OCI-M2 (cell line): ENCODE data around the gene TBC1D9B.

ENCODE experiments used
- DNase-seq: peaks from one replicate; lab custom pipeline; 2025; ENCODE audit not compliant: unreplicated experiment; lab: John Stamatoyannopoulos, UW

TBC1D9B gene

GRCh38 chr5:179870952-179871351 is 36.7 kb downstream of the TBC1D9B start:
- no peak for DNase-seq

GRCh38 chr5:179870403-179870903 is 37.2 kb downstream of the TBC1D9B start:
- no peak for DNase-seq

- DNase-seq = no peak
Measured at GRCh38 chr5:179869641-179870402, 37.9 kb downstream of the TBC1D9B start.

GRCh38 chr5:179869101-179869500 is 38.6 kb downstream of the TBC1D9B start:
- DNase-seq = no peak

GRCh38 chr5:179868541-179868940 is 39.2 kb downstream of the TBC1D9B start:
- DNase-seq = no peak

GRCh38 chr5:179867476-179867875 is 40.2 kb downstream of the TBC1D9B start:
- DNase-seq = no peak

- no peak for DNase-seq
Measured at GRCh38 chr5:179867079-179867465, 40.6 kb downstream of the TBC1D9B start.

- no peak for DNase-seq
Measured at GRCh38 chr5:179866241-179867078, 41.2 kb downstream of the TBC1D9B start.

- no peak for DNase-seq
Measured at GRCh38 chr5:179865491-179866240, 42.0 kb downstream of the TBC1D9B start.

GRCh38 chr5:179864686-179865085 is 43.0 kb downstream of the TBC1D9B start:
- no peak for DNase-seq

- DNase-seq = no peak
Measured at GRCh38 chr5:179863449-179864085, 44.1 kb downstream of the TBC1D9B start.

- DNase-seq = no peak
Measured at GRCh38 chr5:179862891-179863290, 44.8 kb downstream of the TBC1D9B start.

GRCh38 chr5:179862296-179862695 is 45.4 kb downstream of the TBC1D9B start:
- DNase-seq = no peak

- DNase-seq = no peak
Measured at GRCh38 chr5:179860301-179860700, 47.4 kb downstream of the TBC1D9B start.

GRCh38 chr5:179858586-179859427 is 48.9 kb downstream of the TBC1D9B start, which contains the start of gene MRNIP:
MRNIP (minus strand) TSS chr5:179858817; CDS start chr5:179858796, 21 bp downstream.
- peak; percentile 64 for DNase-seq

GRCh38 chr5:179858241-179858585 is 49.5 kb downstream of the TBC1D9B start:
- DNase-seq = no peak

- DNase-seq = no peak
Measured at GRCh38 chr5:179854356-179854755, 53.3 kb downstream of the TBC1D9B start.

GRCh38 chr5:179852993-179853547 is 54.6 kb downstream of the TBC1D9B start:
- DNase-seq = no peak

- no peak for DNase-seq
Measured at GRCh38 chr5:179841621-179842020, 66.1 kb downstream of the TBC1D9B start.

GRCh38 chr5:179840766-179841165 is 66.9 kb downstream of the TBC1D9B start:
- no peak for DNase-seq
